ENCODE results near the gene SRP72. TPM values are rescaled to one million over a fixed set of nuclear protein-coding genes. Genes with fewer than 3 reads are reported as not detected.
"Not testable (repeated sequence)": the region's sequence is repeated elsewhere in the genome, so short reads cannot be mapped to it uniquely, and the experiment has no call there.

SRP72 gene
- total RNA-seq, 1 donor: 72.0 TPM

GRCh38 chr4:56440983-56441382 is 26.4 kb upstream of the SRP72 start:
- Histone ChIP-seq H3K27ac (ENCODE audit: low read depth, low read length) (no peak overlapping the region), H3K36me3 (ENCODE audit: insufficient read depth, low read length) (peaks cover 33% of the 10 kb centered on the region), H3K4me3 (ENCODE audit: insufficient read depth, low read length) (no peak overlapping the region), H3K4me2 (ENCODE audit: insufficient read depth, low read length) (no peak overlapping the region), H2AFZ (ENCODE audit: low read length) (no peak overlapping the region), H3K27me3 (ENCODE audit: insufficient read depth, low read length) (no peaks in the 10 kb centered on the region), H3K4me1 (ENCODE audit: insufficient read depth, low read length) (peaks cover 5% of the 10 kb centered on the region), H3K79me2 (ENCODE audit: insufficient read depth, low read length) (peaks cover 65% of the 10 kb centered on the region), H4K20me1 (ENCODE audit: insufficient read depth, low read length) (peaks cover 2% of the 10 kb centered on the region), H3K9me3 (ENCODE audit: low read depth, low read length) (no peaks in the 10 kb centered on the region)
- no peak for DNase-seq (ENCODE audit: insufficient read length, low spot score, missing footprints)
- TF ChIP-seq CTCF (IDR thresholded peaks at IDR 0.05; ENCODE audit: extremely low read depth, low read depth, low read length): no peak

- no peak overlapping the region for H2AFZ ChIP-seq (ENCODE audit: low read length)
- no peak for DNase-seq (ENCODE audit: insufficient read length, low spot score, missing footprints)
- no peaks in the 10 kb centered on the region for H3K4me1 ChIP-seq (ENCODE audit: insufficient read depth, low read length)
- H3K27ac ChIP-seq (ENCODE audit: low read depth, low read length): no peak overlapping the region
- H3K4me3 ChIP-seq (ENCODE audit: insufficient read depth, low read length): no peak overlapping the region
- H3K36me3 ChIP-seq (ENCODE audit: insufficient read depth, low read length): peaks cover 59% of the 10 kb centered on the region
- no peaks in the 10 kb centered on the region for H3K9me3 ChIP-seq (ENCODE audit: low read depth, low read length)
- TF ChIP-seq CTCF (IDR thresholded peaks at IDR 0.05; ENCODE audit: extremely low read depth, low read depth, low read length): no peak
- H3K27me3 ChIP-seq (ENCODE audit: insufficient read depth, low read length): no peaks in the 10 kb centered on the region
- H3K79me2 ChIP-seq (ENCODE audit: insufficient read depth, low read length): peaks cover 41% of the 10 kb centered on the region
- H4K20me1 ChIP-seq (ENCODE audit: insufficient read depth, low read length): peaks cover 2% of the 10 kb centered on the region
- no peak overlapping the region for H3K4me2 ChIP-seq (ENCODE audit: insufficient read depth, low read length)
Observed at GRCh38 chr4:56444719-56445118, 22.7 kb upstream of the SRP72 start.

- no peak overlapping the region for H3K4me2 ChIP-seq (ENCODE audit: insufficient read depth, low read length)
- no peak for DNase-seq (ENCODE audit: insufficient read length, low spot score, missing footprints)
- H3K79me2 ChIP-seq (ENCODE audit: insufficient read depth, low read length): peaks cover 31% of the 10 kb centered on the region
- no peak overlapping the region for H3K4me3 ChIP-seq (ENCODE audit: insufficient read depth, low read length)
- H3K4me1 ChIP-seq (ENCODE audit: insufficient read depth, low read length): no peaks in the 10 kb centered on the region
- no peaks in the 10 kb centered on the region for H3K9me3 ChIP-seq (ENCODE audit: low read depth, low read length)
- TF ChIP-seq CTCF (IDR thresholded peaks at IDR 0.05; ENCODE audit: extremely low read depth, low read depth, low read length): no peak
- H2AFZ ChIP-seq (ENCODE audit: low read length): no peak overlapping the region
- H3K27ac ChIP-seq (ENCODE audit: low read depth, low read length): no peak overlapping the region
- H3K36me3 ChIP-seq (ENCODE audit: insufficient read depth, low read length): peaks cover 60% of the 10 kb centered on the region
- no peaks in the 10 kb centered on the region for H4K20me1 ChIP-seq (ENCODE audit: insufficient read depth, low read length)
- H3K27me3 ChIP-seq (ENCODE audit: insufficient read depth, low read length): no peaks in the 10 kb centered on the region
Observed at GRCh38 chr4:56445699-56446098, 21.7 kb upstream of the SRP72 start.

GRCh38 chr4:56448301-56448700 is 19.1 kb upstream of the SRP72 start:
- Histone ChIP-seq H3K36me3 (ENCODE audit: insufficient read depth, low read length) (peaks cover 67% of the 10 kb centered on the region), H3K4me1 (ENCODE audit: insufficient read depth, low read length) (no peaks in the 10 kb centered on the region), H2AFZ (ENCODE audit: low read length) (no peak overlapping the region), H3K9me3 (ENCODE audit: low read depth, low read length) (no peaks in the 10 kb centered on the region), H4K20me1 (ENCODE audit: insufficient read depth, low read length) (no peaks in the 10 kb centered on the region), H3K27ac (ENCODE audit: low read depth, low read length) (no peak overlapping the region), H3K79me2 (ENCODE audit: insufficient read depth, low read length) (peaks cover 17% of the 10 kb centered on the region), H3K4me3 (ENCODE audit: insufficient read depth, low read length) (no peak overlapping the region), H3K4me2 (ENCODE audit: insufficient read depth, low read length) (no peak overlapping the region), H3K27me3 (ENCODE audit: insufficient read depth, low read length) (no peaks in the 10 kb centered on the region)
- no peak for TF ChIP-seq CTCF (IDR thresholded peaks at IDR 0.05; ENCODE audit: extremely low read depth, low read depth, low read length)
- no peak for DNase-seq (ENCODE audit: insufficient read length, low spot score, missing footprints)

GRCh38 chr4:56449475-56449874 is 17.9 kb upstream of the SRP72 start:
- peaks cover 71% of the 10 kb centered on the region for H3K36me3 ChIP-seq (ENCODE audit: insufficient read depth, low read length)

More at GRCh38 chr4:56449475-56449874, 17.9 kb upstream of the SRP72 start:
- H3K4me3 ChIP-seq (ENCODE audit: insufficient read depth, low read length); H3K27me3 ChIP-seq (ENCODE audit: insufficient read depth, low read length); H3K4me2 ChIP-seq (ENCODE audit: insufficient read depth, low read length); DNase-seq (ENCODE audit: insufficient read length, low spot score, missing footprints); H3K4me1 ChIP-seq (ENCODE audit: insufficient read depth, low read length); H3K9me3 ChIP-seq (ENCODE audit: low read depth, low read length); H3K79me2 ChIP-seq (ENCODE audit: insufficient read depth, low read length); H4K20me1 ChIP-seq (ENCODE audit: insufficient read depth, low read length); H3K27ac ChIP-seq (ENCODE audit: low read depth, low read length); H2AFZ ChIP-seq (ENCODE audit: low read length): not testable (repeated sequence)
